ENCODE results near the gene NUPR2.
"Not testable (repeated sequence)": the region's sequence is repeated elsewhere in the genome, so short reads cannot be mapped to it uniquely, and the experiment has no call there.

Gene NUPR2, protein sequence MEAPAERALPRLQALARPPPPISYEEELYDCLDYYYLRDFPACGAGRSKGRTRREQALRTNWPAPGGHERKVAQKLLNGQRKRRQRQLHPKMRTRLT

DNA sequence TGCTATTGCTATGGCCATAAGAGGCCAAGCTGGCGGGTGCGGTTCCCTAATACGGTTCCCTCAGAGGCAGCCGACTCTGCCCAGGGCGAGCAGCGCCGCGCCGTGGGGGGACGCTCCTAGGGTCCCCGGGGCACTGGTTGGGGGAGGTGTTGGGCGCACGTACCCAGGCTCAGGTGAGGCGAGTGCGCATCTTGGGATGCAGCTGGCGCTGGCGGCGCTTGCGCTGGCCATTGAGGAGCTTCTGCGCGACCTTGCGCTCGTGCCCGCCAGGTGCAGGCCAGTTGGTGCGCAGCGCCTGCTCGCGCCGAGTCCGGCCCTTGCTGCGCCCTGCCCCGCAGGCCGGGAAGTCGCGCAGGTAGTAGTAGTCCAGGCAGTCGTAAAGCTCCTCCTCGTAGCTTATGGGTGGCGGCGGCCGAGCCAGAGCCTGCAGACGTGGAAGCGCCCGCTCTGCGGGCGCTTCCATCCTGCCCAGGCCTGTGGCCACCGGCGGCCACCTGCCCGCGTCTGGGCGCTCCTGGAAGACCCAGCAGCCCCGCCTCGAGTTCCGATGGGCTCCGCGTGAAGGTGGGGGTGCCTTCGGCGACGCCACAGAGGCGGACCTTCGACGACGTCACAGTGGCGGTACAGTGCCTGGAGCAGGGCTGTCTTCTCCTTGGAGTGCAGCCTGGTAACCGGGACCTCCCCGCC is at the start of gene NUPR2:
NUPR2 (minus strand) TSS at position 566 of the 687 bp plus-strand sequence; CDS start at position 463, 103 bp downstream.
- DNase-seq (ENCODE audit: low read depth in 2 of 2): no peak

DNA sequence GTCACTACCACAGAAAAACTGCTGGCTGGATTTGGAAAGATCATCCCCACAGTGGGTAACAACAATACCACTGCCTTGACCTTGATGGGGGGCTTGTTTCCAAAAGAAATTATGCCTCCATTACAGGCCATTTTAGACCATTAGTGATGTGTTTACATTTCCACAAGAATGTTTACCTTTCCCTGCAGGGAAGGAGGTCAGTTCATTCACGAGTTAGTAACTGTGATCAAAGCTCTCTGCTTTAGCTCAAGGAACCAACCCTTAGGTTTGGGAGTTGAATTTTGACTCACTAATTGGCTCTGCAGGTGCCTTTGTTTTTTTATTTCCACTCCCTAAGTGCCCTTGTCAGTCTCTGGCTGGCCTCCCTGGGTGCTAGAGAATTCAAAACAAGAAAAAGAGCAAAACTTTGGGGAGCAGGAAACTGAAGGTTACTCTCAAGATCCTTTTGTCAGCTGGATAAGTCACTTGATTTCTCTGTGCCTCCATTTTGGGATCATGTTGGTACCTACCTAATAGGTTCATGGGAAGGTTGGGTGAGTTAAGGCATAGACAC is 41.1 kb upstream of the NUPR2 start:
- no peak for DNase-seq (ENCODE audit: low read depth in 2 of 2)

DNA sequence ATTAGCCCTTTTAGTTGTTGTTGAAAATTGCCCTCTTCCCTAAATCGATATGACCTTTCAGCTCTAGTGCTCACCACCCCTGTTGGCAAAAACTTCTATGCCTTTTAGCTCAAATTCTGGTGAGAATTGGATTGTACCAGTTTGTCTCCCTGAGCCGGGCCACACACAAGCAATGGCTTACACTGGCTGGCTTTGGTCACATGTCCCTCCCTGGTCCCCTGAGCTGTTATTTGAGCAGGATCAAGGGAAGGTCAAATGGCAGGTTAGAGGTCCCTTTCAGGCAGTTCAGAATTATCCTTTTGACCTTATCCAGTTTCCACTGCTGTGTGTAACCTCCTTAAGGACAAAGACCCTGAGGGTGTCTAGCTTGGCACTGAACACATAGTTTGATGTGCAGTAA is 14.8 kb upstream of the NUPR2 start:
- not testable (repeated sequence) for DNase-seq (ENCODE audit: low read depth in 2 of 2)

DNA sequence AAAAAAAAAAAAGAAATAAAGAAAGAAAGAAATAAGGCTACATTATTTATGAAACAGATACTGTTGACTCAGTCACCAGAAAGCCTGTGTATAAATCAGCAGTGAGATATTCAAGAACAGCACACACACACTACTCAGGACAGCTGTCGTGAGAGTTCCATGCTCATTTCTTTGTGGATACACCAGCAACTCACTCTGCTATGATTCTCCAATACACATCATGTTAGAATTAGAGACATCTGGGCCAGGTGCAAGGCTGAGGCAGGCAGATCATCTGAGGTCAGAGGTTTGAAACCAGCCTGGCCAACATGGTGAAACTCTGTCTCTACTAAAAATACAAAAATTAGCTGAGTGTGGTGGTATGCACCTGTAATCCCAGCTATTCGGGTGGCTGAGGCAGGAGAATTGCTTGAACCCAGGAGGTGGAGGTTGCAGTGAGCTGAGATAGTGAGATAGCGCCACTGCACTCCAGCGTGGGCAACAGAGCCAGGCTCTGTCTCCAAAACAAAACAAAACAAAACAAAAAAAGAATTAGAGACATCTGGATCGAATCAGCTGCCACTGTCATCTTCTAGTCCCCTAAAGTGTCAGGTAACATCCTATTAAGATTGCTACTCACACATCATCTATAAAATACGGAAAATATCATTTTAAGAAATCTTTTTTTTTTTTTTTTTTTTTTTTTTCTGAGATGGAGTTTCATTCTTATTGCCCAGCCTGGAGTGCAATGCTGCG is 11.2 kb upstream of the NUPR2 start:
- no peak for DNase-seq (ENCODE audit: low read depth in 2 of 2)

DNA sequence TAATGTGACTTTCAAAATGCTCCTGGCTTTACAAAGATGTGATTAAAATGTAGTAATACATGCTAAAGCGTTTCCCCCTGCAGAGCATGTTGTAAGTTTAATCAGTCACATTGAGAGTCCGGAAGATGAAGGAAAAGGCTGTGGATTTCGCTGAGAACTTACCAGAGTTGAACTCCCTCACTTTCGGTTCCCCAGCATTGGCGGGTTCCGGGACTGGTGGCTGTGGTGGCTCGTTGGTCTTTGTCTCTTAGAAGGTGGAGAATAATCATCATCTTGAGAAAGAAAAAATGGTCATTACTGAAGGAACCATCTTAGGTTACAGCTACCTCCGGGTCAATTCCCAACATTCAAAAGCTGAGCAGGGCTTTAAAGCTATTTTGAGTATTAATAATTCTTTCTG is 9.6 kb upstream of the NUPR2 start:
- DNase-seq (ENCODE audit: low read depth in 2 of 2): no peak

DNA sequence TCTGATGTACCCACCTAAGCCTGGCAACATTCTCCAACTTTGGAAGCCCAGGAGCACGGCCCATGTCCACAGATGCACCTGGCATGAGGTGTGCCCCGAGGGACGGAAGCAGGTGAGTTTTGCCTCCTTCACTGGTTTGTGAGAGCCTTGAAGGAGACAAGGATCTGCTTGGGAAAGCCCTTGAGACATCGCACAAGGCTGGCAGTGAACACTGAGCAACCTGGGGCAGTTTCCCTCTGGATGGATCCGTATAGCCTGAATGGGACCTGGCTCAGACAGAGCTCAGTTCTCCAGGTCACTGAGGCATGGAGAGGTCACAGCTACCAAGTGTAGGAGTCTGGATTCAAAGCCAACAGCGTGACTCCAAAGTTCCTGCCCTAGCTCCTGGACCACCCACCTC is 8.8 kb upstream of the NUPR2 start:
- no peak for DNase-seq (ENCODE audit: low read depth in 2 of 2)

DNA sequence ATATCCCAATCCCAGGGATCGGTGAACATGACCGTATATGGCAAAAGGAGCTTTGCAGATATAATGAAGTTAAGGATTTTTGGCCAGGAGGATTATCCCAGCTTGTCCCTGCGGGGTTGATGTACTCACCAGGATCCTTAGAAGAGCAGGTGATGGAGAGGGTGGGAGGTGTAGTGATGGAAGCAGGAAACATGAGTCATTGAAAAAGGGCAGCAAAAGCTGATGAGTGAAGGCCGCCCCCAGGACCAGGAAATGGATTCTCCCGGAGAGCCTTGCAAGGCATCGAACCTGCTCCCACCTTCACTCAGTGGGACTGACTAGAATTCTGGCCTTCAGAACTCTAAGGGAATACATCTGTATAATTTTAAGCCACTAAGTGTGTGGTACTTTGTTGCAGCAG is 5.2 kb upstream of the NUPR2 start:
- no peak for DNase-seq (ENCODE audit: low read depth in 2 of 2)

DNA sequence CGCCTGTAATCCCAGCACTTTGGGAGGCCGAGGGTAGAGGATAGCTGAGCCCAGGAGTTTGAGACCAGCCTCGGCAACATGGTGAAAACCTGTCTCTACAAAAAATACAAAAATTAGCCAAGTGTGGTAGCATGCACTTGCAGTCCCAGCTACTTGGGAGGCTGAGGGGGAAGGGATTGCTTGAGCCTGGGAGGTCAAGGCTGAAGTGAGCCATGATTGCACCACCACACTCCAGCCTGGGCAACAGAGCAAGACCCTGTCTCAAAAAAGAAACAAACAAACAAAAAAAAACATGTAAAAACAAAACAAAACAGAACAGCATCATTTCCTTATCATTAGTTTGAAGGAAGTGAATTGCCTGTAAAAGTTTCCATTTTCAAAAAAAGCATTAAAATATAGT is 4.0 kb downstream of the NUPR2 start:
- DNase-seq (ENCODE audit: low read depth in 2 of 2): not testable (repeated sequence)

DNA sequence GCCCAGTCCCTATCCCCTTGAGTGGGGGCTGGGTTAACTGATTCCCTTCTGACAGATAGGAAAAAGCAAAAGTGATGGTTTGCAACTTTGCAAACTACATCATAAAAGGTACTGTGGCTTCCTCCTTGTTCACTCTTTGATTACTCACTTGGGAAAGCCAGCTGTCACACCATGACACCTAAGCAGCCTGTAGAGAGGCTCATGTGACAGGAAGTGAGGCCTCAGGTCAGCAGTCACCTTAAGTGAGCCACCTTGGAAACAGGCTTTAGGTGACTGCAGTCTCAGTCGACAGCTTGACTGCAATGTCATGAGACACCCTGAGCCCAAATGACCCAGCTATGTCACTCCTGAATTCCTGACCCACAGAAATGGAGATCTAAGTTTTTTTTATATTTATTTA is 5.6 kb downstream of the NUPR2 start:
- no peak for DNase-seq (ENCODE audit: low read depth in 2 of 2)

DNA sequence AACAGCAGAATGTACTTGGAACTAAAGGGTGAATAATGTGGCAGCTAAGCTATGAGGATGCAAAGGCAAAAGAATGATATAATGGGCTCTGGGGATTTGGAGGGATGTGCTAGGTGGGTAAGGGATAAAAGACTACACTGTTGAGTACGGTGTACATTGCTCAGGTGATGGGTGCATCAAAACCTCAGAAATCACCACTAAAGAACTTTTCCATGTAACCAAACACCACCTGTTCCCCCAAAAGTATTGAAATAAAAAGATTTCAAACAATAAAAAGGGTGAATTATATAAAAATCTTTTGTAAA is 8.3 kb downstream of the NUPR2 start:
- no peak for DNase-seq (ENCODE audit: low read depth in 2 of 2)

DNA sequence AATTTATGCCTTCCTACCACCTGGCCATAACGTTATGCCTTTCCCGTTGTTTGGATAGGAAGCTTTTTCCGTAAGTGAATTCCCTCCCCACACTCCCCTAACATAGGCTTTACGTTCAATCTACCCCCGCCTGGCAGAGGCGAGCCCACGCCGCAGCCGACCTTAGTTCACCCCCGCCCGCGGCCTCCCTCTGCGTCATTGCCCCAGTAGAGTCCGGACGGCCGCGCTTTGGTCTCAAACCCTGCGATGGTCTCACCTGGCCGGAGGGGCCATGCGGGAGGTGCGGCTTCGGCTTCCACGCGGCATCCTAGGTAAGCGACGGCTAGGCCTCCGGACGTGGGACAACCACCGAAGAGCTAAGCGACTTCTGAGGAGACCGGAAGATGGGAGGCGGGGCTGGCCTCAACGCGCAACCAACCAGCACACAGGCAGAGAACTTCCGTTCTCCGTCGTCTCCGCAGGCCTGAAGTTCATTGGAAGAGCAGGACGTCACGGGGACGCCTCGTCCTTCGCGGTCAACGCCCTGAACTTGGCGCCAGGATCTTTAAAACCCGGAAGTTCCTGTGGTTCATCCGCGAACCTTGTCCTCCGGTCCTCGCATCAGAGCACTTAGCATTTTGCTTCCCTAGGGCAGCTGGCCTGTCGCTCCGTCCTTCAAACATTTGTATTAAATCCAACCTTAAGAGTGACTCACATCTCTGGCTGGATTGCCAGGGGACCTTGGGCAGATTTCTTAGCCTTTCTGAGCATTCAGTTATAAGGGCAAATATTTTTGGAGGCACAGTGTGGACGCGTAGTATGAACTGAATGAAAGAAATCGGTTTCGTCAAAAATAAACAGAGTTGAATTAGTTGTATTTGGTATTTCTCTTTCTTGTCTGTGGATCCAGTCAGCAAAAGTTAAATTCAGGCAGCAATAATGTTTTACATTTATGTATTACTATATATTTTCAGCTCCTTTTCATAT is 9.8 kb downstream of the NUPR2 start, which contains the start of gene CHCHD2:
CHCHD2 (minus strand) TSS at position 369 of the 966 bp plus-strand sequence; CDS start at position 306, 63 bp downstream.
- DNase-seq (ENCODE audit: low read depth in 2 of 2): peak; percentile 79 to 89

DNA sequence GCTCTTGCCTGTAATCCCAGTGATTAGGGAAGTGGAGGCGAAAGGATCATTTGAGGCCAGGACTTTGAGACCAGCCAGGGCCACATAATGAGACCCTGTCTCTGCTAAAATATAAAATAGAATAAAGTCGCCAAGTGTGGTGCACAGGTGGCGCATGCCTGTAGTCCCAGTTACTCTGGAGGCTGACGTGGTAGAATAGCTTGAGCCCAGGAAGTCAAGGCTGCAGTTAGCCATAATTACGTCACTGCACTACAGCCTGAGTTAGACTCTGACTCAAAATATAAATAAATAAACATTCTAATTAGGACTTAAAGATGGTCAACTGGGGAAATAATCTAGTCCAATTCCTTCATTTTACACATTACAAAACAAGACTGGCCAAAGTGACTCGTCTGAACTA is 10.7 kb downstream of the NUPR2 start:
- DNase-seq (ENCODE audit: low read depth in 2 of 2): no peak

DNA sequence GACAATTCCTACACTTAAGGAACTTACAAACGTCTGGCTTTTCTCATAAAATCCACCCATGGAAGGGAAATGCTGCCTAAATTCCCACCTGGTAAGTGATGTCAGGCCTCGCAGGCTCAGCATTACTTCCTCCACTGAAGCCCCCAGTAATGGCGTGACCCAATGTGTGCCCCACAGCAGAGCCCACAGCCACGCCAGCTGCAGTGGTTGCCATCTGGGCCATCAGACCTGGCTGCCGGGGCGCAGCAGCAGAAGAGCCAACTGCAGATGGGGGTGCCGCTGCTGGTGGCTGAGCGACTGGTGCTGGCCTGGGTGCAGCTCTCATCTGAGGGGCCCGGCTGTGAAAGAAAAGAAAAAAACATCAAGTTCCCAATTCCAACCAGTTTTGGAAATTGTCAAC is 12.1 kb downstream of the NUPR2 start:
- not testable (repeated sequence) for DNase-seq (ENCODE audit: low read depth in 2 of 2)

DNA sequence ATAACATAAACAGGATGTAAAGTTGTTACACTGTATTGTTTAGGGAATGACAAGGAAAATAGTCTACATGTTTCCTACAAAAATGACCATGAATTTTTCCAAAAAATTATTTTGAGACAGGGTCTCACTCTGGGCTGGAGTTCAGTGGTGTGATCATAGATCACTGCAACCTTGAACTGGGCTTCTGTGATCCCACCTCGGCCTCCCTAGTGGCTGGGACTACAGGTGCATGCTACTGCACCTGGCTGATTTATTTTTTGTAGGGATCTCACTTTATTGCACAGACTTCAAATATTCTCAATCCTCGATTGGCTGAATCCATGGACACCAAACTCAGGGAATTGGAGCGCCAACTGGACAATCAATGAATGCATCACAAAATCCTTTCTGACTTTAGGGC is 16.6 kb downstream of the NUPR2 start:
- DNase-seq (ENCODE audit: low read depth in 2 of 2): no peak

DNA sequence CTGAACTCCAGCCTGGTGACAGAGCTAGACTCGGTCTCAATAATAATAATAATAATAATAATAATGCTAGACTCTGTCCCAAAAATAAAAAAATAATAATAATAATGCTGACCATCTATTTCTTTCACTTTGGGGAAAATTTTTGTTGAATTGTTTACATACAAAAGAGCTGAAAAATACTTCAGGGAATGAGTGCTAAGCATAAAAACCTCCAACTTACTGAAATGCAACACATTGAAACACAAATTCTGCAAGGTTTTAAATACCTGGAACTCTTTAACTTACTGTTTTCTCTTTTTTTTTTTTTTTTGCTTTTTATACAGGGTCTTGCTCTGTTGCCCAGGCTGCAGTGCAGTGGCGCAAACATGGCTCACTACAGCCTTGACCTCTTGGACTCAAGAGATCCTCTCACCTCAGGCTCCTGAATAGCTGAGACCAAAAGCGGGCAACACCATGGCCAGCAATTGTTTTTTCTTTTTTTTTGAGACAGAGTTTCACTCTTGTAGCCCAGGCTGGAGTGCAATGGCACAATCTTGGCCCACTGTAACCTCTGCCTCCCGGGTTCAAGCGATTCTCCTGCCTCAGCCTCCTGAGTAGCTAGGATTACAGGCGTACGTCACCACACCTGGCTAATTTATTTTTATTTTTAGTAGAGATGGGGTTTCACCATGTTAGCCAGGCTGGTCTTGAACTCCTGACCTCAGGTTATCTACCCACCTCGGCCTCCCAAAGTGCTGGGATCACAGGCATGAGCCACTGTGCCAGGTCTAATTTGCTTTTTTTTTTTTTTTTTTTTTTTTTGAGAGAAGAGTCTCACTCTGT is 17.8 kb downstream of the NUPR2 start:
- DNase-seq (ENCODE audit: low read depth in 2 of 2): not testable (repeated sequence)

DNA sequence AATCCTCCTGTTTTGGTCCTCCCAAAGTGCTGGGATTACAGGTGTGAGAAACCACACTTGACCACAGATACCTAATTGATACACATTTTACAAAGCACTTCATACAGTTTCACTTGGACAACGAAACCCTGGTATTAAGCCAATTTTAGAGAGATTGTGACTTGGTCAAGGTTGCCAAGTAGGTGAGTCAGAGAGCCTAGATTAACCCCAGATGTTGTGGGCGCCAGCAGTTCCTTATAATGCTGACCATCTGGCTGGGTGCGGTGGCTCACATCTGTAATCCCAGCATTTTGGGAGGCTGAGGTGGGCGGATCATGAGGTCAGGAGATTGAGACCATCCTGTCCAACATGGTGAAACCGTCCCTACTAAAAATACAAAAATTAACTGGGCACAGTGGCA is 18.5 kb downstream of the NUPR2 start:
- DNase-seq (ENCODE audit: low read depth in 2 of 2): no peak

DNA sequence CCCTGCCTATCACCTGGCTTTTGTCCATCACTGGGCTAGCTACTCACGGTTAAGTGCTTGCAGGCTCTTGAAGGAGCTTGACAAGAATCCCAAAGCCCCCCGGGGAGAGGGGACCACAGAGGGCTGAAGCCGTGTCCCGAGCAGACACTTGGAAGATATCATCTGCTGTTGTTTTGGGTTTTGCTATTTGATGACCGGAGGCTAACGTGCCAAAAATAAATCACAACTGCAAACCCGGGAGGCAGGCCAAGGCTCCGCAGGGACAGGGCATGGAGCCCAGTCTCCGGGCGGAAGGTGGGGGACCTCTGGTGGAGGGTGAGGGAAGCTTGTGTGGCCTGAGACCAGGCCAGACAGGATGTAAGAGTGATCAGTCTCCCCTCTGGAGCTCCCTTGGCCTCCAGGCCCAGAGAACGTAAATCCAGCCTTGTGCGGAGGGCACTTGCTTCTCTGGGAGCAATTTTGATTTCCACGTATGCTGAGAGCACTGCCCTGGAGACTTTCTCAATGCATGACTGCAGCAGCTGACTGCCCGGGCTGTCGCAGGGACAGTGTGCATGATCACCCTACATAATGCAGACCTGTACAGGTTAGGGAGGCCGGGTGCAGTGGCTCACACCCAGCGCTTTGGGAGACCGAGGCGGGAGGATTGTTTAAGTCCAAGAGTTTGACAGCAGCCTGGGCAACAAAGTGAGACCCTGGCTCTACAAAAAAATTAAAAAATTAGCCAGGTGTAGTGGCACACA is 23.3 kb downstream of the NUPR2 start, which contains the start of gene PHKG1:
PHKG1 (minus strand) TSS at position 164 of the 743 bp plus-strand sequence. CDS start 4,011 bp downstream, outside the sequence.
- no peak for DNase-seq (ENCODE audit: low read depth in 2 of 2)

DNA sequence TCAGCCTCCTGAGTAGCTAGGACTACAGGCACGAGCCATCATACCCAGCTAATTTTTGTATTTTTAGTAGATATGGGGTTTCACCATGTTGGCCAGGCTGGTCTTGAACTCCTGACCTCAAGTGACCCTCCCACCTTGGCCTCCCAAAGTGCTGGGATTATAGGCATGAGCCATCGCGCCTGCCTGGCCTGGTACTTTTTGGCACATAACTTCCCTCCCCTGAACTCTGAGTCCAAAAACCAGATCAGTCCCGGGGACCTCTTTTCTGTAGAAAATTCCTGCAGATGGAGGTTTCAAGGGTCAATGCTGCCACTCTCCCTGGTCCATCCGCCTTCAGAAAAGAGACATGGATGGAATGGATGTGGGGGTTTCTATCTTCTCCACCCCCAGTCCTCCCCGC is 23.8 kb downstream of the NUPR2 start:
- DNase-seq (ENCODE audit: low read depth in 2 of 2): not testable (repeated sequence)

DNA sequence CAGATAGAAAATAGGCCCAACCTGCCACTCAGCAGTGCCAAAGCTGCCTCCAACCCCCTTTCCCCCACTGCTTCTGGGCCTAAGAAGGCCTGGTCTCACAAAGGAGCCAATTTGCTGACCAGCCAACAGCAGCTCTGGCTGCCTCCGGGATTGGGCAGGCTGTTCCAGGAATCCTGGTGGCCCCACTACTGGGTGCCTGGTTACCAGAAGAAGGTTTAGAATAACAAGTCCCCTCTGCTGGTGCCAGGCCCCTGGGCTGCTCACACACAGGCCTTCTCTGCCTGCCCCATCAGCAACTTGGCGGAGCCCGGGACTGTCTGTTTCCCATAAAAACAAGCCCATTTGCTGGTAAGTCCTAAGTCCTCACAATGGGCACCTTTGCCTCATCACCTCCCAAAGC is 24.6 kb downstream of the NUPR2 start:
- DNase-seq (ENCODE audit: low read depth in 2 of 2): no peak

DNA sequence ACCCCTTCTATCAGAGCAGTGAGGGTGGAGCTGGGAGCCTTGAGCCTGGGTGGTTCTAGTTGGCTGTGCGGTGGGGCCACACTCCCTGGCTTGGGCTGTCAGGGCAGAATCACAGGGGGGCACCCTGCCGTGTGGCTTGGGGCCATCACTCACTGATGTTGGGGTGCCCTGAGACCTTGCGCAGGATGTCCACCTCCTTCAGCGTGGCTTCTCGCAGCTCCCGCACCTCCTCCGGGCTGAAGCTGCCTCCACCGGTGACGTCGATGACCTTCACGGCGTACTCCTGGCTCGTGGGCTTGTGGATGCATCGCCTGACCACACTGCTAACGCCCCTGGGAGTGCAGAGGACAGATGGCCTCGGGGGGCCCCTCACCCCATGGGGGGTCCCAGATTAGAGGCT is 28.8 kb downstream of the NUPR2 start:
- DNase-seq (ENCODE audit: low read depth in 2 of 2): no peak

Measured in stimulated activated CD8-positive, alpha-beta memory T cell treated with anti-CD3 and anti-CD28 coated beads, Interleukin-2, amount 100 ng/mL, for 48 hours (primary cell).